Fibroblast of lung (primary cell): ENCODE data around the gene FBXO5. TPM values are rescaled to one million over a fixed set of nuclear protein-coding genes. Genes with fewer than 3 reads are reported as not detected.
A peak's percentile ranks its signal among the peaks of the same experiment; 100 is the strongest.

Experiments used
- DNase-seq, 2 donors: peaks; one replicate each; pipeline versions ENCODE4 v3.0.0 to v3.0.0-alpha.2; 2010; ENCODE audit warnings: low read depth in 2 of 2
- H2AFZ ChIP-seq: 2 replicates; pipeline ENCODE4 v1.5.1; 2012; ENCODE audit warnings: low read length, control low read depth, inconsistent platforms
- H3K27ac ChIP-seq: 2 replicates; pipeline ENCODE4 v1.5.1; 2011; ENCODE audit warnings: low read length, control low read depth; ENCODE audit not compliant: insufficient read depth
- H3K27me3 ChIP-seq: 2 replicates; pipeline ENCODE4 v1.5.1; 2011; ENCODE audit warnings: mild to moderate bottlenecking, low read length; ENCODE audit not compliant: control insufficient read depth, insufficient read depth
- H3K36me3 ChIP-seq: 2 replicates; pipeline ENCODE4 v1.5.1; 2011; ENCODE audit warnings: low read length; ENCODE audit not compliant: control insufficient read depth, insufficient read depth
- H3K4me1 ChIP-seq: 2 replicates; pipeline ENCODE4 v1.5.1; 2011; ENCODE audit warnings: low read length; ENCODE audit not compliant: control insufficient read depth, insufficient read depth; ENCODE audit errors: extremely low read depth
- H3K4me2 ChIP-seq: 2 replicates; pipeline ENCODE4 v1.5.1; 2011; ENCODE audit warnings: low read length, control low read depth; ENCODE audit not compliant: insufficient read depth; ENCODE audit errors: extremely low read depth
- H3K4me3 ChIP-seq, 4 experiments: fragments of 200-600 bp in 1 of 4; sonication (generic) in 1 of 4; replicated peaks in 1 of 4; 2 replicates each; pipeline ENCODE4 v1.5.1; 2011 to 2016; ENCODE audit warnings: low read length in 4 of 4, low read depth in 3 of 4, mild to moderate bottlenecking in 3 of 4, control low read depth in 2 of 4, inconsistent platforms in 1 of 4, mixed read lengths in 1 of 4; ENCODE audit not compliant: insufficient read depth in 1 of 4; ENCODE audit errors: control extremely low read depth in 1 of 4
- H3K79me2 ChIP-seq: 2 replicates; pipeline ENCODE4 v1.5.1; 2012; ENCODE audit warnings: mild to moderate bottlenecking, low read length, inconsistent platforms; ENCODE audit not compliant: control insufficient read depth, insufficient read depth
- H3K9ac ChIP-seq: 2 replicates; pipeline ENCODE4 v1.5.1; 2011; ENCODE audit warnings: mild to moderate bottlenecking, low read length, control low read depth; ENCODE audit not compliant: insufficient read depth
- H3K9me3 ChIP-seq: 2 replicates; pipeline ENCODE4 v1.5.1; 2012; ENCODE audit warnings: low read depth, low read length; ENCODE audit not compliant: control insufficient read depth, insufficient read depth
- H4K20me1 ChIP-seq: 2 replicates; pipeline ENCODE4 v1.5.1; 2011; ENCODE audit warnings: low read length; ENCODE audit not compliant: control insufficient read depth, insufficient read depth; ENCODE audit errors: extremely low read depth
- EZH2 ChIP-seq: IDR thresholded peaks from 2 replicates; pipeline ENCODE4 v1.5.1; 2012; ENCODE audit warnings: low read length, control low read depth, mild to moderate bottlenecking; ENCODE audit errors: missing control alignments
- polyA plus RNA-seq, 2 donors: library from polyadenylated mRNA; depleted of rRNA in 1 of 2; stranded (reverse) in 1 of 2; unstranded in 1 of 2; fragments of >200 nt; gene quantifications; 2 replicates each; pipeline ENCODE4 v1.2.1, GENCODE V29; 2011 to 2012; ENCODE audit warnings: missing spikeins in 1 of 2
- total RNA-seq: library from RNA; depleted of rRNA; stranded (reverse); fragments of >200 nt; gene quantifications from 2 replicates; pipeline ENCODE4 v1.2.1, GENCODE V29; 2014
- TF ChIP-seq, protein P1 (sequence below), 2 donors: IDR thresholded peaks in 1 of 2; conservative IDR thresholded peaks in 1 of 2; 1 replicate in 1 of 2; 2 replicates in 1 of 2; pipeline ENCODE4 v1.5.1; 2011 to 2012; ENCODE audit warnings: low read length in 2 of 2, control low read depth in 1 of 2, inconsistent platforms in 1 of 2, low read depth in 1 of 2, mild to moderate bottlenecking in 1 of 2

The FBXO5 gene
- total and polyA plus RNA-seq, 2 donors (not counting 1 experiment from before 2014, with no cell fraction given), result 8.4 to 11.7 TPM

DNA sequence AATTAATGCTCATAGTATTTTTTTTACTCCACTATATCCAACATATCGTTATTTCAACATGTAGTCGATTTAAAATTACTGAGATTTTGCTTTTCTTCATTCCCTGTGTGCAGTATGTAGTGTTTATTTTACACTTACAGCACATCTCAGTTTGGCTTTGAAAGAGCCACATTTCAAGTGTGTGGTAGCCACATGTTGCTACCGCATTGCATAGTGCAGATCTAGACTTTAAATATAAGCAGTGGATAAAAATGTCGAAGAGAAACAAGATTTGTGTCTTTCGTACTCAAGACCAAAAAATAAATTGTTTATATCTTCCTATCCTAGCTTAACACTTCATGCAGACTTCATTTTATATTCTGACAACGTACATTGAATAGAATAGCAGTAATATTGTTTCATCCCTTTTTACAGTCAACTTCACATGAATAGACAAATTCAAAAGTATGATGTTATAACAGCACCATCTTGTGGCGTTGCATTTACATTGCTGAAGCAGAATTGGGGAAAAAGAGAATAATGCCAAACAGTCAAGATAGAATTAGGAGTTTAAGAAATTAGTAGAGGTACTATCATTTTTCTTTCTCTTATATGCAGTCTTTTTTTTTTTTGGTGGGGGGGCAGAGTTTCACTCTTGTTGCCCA is 29.9 kb downstream of the FBXO5 start:
- H3K27me3 ChIP-seq, result no peaks in the 10 kb centered on the region

DNA sequence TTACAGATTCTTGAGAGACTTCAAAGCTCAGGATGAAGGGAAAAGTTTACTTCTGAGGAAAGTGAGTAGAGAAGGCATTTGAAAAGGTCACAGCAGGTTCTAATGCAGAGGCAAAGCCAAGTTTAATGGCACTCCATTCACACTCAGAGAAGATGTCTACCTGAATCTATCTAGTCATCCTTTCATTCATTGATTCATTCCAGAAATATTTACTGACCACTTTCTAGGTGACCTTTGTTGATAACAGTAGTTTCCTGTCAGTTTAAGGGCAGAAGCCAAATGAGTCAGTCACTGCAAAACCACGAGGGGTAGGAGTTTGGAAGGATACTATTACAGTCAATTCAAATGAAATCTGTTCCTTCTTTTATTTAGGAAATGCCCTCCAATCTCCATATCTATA is 30.8 kb downstream of the FBXO5 start:
- no peak for TF ChIP-seq EZH2
- TF ChIP-seq, protein P1, sequence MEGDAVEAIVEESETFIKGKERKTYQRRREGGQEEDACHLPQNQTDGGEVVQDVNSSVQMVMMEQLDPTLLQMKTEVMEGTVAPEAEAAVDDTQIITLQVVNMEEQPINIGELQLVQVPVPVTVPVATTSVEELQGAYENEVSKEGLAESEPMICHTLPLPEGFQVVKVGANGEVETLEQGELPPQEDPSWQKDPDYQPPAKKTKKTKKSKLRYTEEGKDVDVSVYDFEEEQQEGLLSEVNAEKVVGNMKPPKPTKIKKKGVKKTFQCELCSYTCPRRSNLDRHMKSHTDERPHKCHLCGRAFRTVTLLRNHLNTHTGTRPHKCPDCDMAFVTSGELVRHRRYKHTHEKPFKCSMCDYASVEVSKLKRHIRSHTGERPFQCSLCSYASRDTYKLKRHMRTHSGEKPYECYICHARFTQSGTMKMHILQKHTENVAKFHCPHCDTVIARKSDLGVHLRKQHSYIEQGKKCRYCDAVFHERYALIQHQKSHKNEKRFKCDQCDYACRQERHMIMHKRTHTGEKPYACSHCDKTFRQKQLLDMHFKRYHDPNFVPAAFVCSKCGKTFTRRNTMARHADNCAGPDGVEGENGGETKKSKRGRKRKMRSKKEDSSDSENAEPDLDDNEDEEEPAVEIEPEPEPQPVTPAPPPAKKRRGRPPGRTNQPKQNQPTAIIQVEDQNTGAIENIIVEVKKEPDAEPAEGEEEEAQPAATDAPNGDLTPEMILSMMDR (conservative IDR thresholded peaks at IDR 0.05 in 1 of 2, IDR thresholded peaks at IDR 0.05 in 1 of 2; ENCODE audit: low read depth in 1 of 2, low read length in 2 of 2), result no peak
- Histone ChIP-seq H2AFZ (no peak overlapping the region), H3K27me3 (no peaks in the 10 kb centered on the region), H3K4me3 (no peak overlapping the region), H3K9ac (no peak overlapping the region), H3K27ac (no peak overlapping the region), H3K79me2 (no peaks in the 10 kb centered on the region), H3K36me3 (no peaks in the 10 kb centered on the region), H3K4me2 (no peak overlapping the region), H4K20me1 (no peaks in the 10 kb centered on the region), H3K9me3 (no peaks in the 10 kb centered on the region), H3K4me1 (no peaks in the 10 kb centered on the region)
- peak; percentile 38 to 66 for DNase-seq

More for the DNA sequence above, 29.9 kb downstream of the FBXO5 start:
- H3K9me3 ChIP-seq, result no peaks in the 10 kb centered on the region
- no peak for TF ChIP-seq EZH2
- TF ChIP-seq, protein P1 (conservative IDR thresholded peaks at IDR 0.05 in 1 of 2, IDR thresholded peaks at IDR 0.05 in 1 of 2; ENCODE audit: low read depth in 1 of 2, low read length in 2 of 2), result peak; percentile 40 to 74
- DNase-seq, result peak; percentile 35 to 68
- H2AFZ ChIP-seq, result no peak overlapping the region
- H3K27ac ChIP-seq, result no peak overlapping the region
- H3K79me2 ChIP-seq, result no peaks in the 10 kb centered on the region
- H3K36me3 ChIP-seq, result no peaks in the 10 kb centered on the region
- H4K20me1 ChIP-seq, result no peaks in the 10 kb centered on the region
- no peak overlapping the region for H3K4me3 ChIP-seq
- no peak overlapping the region for H3K9ac ChIP-seq
- H3K4me1 ChIP-seq, result no peaks in the 10 kb centered on the region
- H3K4me2 ChIP-seq, result no peak overlapping the region

DNA sequence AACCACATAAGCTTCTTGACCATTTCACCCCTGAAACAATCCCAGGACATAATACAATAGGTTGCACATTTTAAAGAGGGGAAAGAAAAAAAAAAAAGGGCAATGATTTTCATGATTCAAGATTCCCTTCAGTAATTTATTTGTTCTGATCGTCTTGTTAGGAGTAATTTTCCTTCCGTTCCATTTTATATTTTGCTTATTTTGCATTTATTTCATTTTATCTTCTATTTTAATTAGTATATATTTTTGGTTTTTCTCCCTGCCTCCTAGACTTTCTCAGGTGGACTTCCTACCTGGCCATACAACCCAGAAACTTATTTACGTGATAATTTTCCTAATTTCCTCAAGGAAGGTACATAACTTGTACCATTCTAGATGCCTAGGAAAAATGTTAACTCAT is 32.6 kb downstream of the FBXO5 start:
- Histone ChIP-seq H3K4me1 (no peaks in the 10 kb centered on the region), H3K27ac (no peak overlapping the region), H3K36me3 (no peaks in the 10 kb centered on the region), H3K79me2 (no peaks in the 10 kb centered on the region), H3K4me3 (no peak overlapping the region), H4K20me1 (no peaks in the 10 kb centered on the region), H3K9ac (no peak overlapping the region), H2AFZ (no peak overlapping the region), H3K27me3 (no peaks in the 10 kb centered on the region), H3K9me3 (no peaks in the 10 kb centered on the region), H3K4me2 (no peak overlapping the region)
- TF ChIP-seq, protein P1 (conservative IDR thresholded peaks at IDR 0.05 in 1 of 2, IDR thresholded peaks at IDR 0.05 in 1 of 2; ENCODE audit: low read depth in 1 of 2, low read length in 2 of 2), result no peak
- no peak for TF ChIP-seq EZH2
- DNase-seq, result no peak
